Skin epidermis (tissue), 12 donors: Measurements from ENCODE around the gene TTYH3.
"Not testable (repeated sequence)": the region's sequence is repeated elsewhere in the genome, so short reads cannot be mapped to it uniquely, and the experiment has no call there.

Experiments used
- H3K27ac ChIP-seq, 21 experiments: fragments of 200-600 bp; sonication (generic) in 11 of 21; one replicate each; pipeline ENCODE4 v1.5.0; 2020; ENCODE audit warnings: mild to moderate bottlenecking in 3 of 21, inconsistent platforms in 2 of 21, moderate library complexity in 2 of 21
- H3K4me3 ChIP-seq, 7 experiments: fragments of 200-600 bp; sonication (generic) in 2 of 7; one replicate each; pipeline ENCODE4 v1.5.0; 2020; ENCODE audit warnings: inconsistent platforms in 2 of 7, mild to moderate bottlenecking in 2 of 7, moderate library complexity in 1 of 7

TTYH3 gene

DNA sequence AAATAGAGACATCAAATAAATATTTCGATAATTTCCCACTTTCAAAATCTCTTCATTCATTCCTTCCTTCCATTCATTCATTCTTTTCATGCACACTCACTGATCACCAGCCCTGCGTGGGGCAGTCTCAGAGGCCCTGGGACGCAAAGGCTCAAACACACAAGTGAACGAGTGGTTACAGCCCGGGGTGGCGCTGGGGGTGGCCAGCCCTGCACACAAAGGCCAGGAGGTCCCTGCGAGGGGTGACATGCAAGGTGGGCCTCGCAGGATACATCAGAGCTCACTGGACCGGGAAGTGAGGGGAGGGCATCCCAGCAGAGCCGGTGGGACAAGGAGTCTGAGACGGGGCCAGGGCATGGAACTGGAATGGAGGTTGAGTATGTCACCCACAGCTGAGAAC lies 29.9 kb upstream of the TTYH3 start:
- no peak overlapping the region for H3K27ac ChIP-seq
- H3K4me3 ChIP-seq: no peak overlapping the region

DNA sequence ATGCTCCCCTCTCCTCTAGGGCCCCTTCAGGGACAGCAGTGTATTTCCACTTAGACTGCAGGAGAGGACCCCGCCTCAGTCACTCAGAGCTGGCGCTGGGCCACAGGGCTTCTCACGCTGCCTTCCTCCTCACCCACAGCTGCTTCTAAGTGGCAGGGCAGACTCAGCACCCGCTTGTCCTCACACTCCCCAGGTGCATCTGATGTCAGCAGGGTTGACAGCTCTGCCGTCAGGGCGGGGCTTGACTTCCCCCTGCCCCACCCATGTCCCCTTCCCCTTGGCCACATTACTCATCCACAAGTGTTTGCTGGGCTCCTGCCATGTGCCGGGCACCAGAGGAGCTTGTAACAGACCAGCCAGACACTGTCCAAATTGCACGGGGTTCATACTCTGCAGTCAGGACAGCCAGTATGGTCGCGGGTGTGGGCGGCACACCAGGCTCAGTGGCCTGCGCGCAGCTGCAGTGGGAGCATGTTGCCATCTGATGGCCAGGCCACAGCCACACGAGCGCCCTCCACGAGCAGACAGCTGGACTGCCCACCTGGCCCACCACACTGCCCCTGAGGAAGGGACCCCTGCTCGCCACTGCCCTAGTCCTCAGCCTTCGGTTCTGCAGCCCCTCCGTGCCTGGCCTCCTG lies 29.3 kb upstream of the TTYH3 start:
- Histone ChIP-seq H3K4me3 (no peak overlapping the region), H3K27ac (no peak overlapping the region)

DNA sequence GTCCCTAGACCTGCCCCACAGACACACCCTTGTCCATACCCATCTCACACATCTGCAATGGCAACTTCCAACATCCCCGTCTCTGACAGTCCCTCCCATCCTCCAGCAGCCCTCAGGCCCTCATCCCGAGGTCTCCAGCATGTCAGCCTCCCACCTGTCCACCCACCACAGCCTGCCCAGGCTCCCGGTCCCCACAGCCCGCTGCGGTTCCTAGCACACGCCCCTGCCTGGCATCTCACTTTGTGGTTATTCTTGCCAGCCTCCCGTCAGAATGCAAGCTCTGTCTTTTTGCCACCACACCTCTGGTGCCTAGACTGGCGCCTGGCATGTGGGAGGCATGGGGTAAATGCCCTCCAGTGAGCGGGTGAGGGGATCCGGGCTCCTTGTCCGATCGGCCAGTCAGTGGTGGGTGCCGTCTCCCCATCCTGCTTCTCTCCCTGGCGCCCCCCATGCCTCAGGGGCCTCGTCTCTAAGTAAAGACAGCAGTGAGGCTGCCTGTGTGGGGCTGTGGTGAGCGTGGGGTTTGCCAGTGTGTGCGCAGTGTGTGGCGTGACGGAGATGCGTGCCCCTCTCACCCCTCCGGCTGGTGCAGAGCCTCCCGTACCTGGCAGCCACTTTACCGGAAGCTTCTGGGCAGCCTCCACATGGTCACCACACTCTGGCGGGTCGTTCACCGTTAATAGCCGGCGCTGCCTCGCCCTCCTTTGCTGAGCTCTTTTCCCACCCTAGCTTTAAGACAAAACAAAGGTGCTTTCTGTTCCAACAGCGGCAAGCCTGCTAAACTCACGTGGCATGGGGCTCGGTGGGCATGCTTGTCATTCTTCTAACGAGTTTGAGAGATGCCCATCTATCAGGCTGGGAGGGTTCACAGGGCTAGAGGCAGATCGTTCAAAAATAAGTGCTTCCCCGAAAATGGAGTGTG lies 28.5 kb upstream of the TTYH3 start:
- Histone ChIP-seq H3K27ac (no peak overlapping the region), H3K4me3 (no peak overlapping the region)

DNA sequence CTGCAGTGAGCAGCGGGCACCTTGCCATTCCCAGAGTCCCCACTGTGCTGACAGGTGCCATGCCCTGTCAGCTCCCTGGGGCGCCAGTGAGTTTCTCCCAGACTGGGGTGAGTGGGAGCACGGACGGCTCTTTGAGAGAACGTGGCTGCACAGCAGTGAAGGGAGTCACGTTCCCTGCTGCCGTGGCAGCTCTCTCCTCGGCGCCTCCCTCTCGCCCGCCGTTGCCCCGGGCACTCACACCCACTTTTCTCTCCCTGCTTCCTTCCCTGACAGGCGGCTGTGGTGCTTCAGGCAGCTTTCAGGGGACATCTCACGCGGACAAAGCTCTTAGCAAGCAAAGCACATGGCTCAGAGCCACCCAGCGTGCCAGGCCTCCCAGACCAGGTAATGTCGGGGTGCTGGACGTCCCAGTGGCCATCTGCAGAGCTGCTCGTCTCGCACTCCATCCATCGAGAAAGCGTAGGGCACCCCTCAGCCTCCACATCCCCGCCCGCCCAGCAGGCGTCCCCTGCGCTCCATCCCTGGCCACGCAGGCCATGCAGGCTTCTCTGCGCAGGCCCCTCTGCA lies 27.1 kb upstream of the TTYH3 start:
- Histone ChIP-seq H3K4me3 (no peak overlapping the region), H3K27ac (no peak overlapping the region)

DNA sequence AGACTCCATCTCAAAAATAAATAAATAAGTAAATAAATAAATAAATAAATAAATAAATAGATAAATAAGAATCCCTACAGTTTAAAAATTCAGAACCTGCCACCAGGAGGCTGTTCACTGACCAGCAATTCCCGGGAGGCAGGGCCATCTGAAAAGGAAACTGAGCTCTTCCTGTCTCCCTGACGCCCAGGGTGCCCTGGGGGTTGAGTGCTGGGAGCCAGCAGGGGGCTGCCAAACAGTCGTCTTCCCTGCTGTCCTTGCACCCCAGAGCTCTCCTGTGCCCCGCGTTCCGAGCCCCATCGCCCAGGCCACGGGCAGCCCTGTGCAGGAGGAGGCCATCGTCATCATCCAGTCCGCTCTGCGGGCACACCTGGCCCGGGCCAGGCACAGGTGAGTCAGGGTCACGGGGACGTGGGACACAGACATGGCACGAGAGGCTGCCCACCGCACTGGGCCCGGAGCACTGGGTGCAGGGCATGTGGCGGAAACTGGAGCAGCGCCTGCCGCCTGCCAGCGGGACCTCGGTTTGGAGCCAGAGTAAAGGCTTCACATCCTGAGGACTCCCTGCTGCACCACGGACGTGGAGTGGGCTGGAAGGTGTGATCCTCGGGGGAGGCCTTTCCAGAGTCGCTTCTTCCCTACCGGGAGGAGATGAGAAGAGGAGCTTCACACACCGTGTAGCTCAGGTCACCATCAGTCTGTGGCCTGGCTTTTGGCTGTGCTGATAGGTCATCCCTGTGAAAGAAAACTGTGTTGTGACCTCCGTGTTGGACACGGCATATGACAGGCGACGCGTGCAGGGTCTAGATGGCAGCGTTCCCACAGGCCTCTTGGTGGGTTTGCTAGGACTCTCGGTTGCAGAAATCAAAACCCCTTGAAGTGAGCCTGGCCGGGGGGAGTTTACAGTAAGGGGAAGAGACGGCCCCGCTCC lies 25.9 kb upstream of the TTYH3 start:
- peak overlapping the region in 4 of 21 experiments; percentile 62 to 87 (median 83) for H3K27ac ChIP-seq
- H3K4me3 ChIP-seq: no peak overlapping the region

DNA sequence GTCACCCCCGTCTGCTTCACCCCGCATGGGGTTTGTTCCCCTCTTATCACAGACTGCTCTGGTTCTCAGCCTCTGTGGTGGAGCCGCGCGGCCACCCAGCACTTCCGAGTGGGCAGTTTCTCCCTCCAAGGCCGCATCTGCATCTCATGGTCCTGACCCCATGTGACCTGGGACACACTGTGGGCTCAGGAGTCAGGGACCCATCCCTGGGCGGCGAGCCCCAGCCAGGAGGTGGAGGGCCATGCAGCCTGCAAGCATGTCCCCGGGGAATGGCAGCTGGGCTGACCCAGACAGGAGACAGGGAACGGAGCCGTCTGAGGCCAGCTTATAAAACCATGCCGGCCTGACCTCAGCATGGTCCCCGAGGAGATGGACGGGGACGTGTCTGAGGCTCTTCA lies 25.2 kb upstream of the TTYH3 start:
- no peak overlapping the region for H3K4me3 ChIP-seq
- peak overlapping the region in 15 of 21 experiments; percentile 14 to 87 (median 77) for H3K27ac ChIP-seq

DNA sequence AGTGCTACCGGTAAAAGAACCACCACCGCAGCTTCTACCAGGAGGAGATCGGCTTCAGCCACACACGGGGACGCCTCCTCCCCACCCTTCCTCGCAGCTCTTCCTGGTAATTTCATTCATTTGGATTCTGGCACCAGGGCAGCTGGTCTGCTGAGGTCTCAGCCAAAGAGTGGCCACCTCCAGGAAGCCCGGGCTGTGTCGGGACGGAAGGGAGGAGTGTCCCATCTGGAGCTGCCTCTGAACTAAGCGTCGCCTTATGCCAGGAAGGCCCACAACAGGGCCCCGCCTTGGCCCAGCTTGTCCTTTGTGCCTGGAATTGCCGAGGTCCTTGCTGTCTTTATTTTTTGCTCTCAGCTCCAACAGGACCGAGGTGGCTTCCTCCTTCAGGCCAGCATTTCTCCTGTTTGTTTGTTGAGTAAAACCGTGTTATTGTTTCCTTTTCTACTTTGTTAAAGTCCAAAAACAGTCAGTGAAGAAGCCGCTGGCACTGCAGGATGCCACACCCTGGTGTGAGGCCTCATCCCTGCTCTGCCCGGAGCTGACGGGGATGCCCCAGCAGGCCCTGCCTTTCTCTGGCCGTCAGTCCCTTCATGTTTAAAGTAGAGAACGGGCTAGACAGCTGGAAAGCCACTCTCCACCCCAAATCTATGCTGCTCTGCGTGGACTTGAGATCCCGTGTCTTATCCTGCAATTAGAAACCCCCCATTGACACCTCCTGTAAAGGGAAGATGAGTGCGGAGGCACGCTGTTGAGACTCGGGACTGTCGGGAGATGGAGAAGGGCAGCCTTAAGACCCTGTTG lies 24.5 kb upstream of the TTYH3 start:
- Histone ChIP-seq H3K4me3 (no peak overlapping the region), H3K27ac (peak overlapping the region in 19 of 21 experiments; percentile 6 to 87 (median 75))

DNA sequence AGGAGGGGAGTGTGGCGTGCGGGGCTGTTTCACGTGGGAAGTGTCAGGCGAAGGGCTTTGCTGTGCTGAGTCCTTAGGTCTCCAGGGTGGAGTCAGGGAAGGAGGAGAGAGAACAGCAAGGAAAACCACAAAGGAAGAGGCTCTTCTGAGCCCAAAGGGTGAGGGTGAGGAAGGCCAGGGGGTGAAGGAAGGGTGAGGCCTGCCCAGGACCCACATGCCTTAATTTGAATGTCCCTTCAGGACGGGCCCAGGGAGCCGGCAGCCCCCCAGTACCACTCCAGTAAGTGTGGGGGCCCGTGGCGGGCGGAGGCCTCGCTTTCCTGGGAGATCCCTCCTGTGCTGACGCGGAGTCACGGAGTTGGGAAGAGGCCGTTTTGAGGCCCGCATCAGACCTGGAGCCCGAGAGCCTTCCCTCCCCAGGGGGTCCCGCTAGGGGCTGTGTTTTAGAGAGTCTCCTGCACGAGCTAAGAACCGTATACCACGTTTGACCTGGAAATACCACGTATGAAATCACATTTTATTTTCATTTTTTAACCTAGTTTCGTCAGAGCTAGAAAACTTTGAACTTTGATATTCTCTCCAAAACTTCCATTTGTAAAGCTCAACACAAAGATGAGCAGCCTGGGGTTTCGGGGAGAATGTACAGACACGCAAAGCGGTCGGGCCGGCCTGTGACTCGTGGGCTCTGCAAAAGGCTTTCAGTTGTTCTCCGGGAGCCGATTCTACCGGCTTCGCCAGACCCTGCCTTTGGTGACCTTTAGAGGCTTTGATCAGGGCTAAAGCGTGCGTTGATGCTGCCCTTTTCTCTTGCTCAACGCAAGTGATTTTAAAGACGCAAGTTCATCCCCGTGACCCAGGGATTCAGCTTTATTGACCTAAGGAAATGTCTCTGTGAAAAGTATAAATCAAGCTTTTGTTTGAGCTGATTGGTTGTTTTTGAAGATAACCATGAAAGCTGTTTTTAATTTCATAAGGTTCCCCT lies 23.6 kb upstream of the TTYH3 start:
- no peak overlapping the region for H3K4me3 ChIP-seq
- H3K27ac ChIP-seq: peak overlapping the region in 19 of 21 experiments; percentile 6 to 87 (median 75)

DNA sequence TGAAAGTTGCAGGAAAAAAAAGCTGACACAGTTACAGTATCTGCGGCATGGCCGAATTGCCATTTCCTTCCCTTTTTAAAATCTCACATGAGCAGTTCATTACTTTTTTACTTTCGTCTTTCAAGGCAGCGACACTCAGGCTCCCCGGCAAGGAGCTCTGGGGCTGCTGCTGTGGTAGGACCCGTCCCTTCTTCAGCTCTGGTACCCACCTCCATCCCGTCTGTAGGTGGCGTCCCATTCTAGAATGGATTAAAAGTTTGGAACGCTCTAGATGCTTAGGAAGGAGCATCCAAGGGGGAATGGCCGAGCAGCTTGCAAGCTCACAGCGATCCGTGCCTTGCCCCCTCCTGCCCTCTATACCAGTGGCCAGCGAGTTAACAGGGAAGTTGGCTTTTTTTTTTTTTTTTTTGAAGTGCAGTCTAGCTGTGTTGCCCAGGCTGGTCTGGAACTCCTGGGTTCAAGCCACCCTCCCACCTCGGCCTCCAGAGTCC lies 22.8 kb upstream of the TTYH3 start:
- no peak overlapping the region for H3K4me3 ChIP-seq
- peak overlapping the region in 16 of 21 experiments; percentile 0 to 83 (median 44) for H3K27ac ChIP-seq

DNA sequence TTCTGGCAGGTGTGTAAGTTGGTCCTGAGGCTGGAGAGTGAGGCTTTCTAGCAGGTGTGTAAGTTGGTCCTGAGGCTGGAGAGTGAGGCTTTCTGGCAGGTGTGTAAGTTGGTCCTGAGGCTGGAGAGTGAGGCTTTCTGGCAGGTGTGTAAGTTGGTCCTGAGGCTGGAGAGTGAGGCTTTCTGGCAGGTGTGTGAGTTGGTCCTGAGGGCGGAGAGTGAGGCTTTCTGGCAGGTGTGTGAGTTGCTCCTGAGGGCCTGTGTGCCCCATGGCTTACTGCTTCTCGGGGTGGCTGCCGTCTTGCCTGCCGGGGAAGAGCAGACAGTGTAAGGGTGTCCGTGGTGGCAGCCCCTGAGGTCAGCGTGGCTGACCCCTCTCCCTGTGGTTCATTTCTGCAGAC lies 22.1 kb upstream of the TTYH3 start:
- H3K4me3 ChIP-seq: not testable (repeated sequence)
- H3K27ac ChIP-seq: peak overlapping the region in 14 of 21 experiments; percentile 0 to 83 (median 44)

DNA sequence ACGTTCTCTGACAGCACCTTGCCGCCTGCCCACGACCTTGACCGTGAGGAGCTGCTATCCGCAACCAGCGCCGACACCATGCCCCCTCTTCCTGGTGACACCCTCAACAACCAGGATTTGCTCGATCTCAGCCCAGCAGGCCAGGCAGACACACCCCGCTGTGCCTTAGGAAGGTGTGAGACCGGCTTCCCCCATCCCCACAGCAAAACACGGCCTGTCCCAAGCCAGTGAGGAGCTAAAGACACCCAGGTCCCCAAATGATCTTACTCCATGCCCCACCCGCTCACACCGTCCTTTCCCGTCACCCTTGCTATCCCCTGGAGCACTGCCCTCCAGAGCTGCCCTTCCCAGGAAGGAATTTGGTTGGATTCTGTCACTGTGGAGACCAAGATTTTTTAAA lies 21.3 kb upstream of the TTYH3 start:
- Histone ChIP-seq H3K4me3 (no peak overlapping the region), H3K27ac (peak overlapping the region in 2 of 21 experiments; percentile 17 to 46)

DNA sequence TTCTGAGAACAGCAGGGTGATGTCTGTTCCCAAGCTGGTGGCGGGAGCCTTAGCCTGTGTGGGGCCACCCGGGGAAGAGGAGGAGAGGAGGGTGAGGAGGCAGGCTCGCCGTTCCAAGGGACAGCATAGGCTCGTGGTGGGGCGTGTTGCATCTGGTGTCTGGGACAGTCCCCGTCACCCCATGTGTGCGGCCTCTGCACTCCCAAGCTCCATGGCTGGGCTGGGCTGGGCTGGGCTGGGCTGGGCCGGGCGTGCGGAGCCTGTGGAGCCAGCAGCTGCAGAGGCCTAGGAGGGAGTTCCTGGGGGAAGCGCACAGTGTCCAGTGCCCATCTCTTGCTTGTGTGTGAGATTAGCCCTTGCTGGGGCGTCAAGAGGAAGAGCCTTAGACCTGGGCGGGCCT lies 20.9 kb upstream of the TTYH3 start:
- H3K27ac ChIP-seq: peak overlapping the region in 2 of 21 experiments; percentile 17 to 46
- H3K4me3 ChIP-seq: no peak overlapping the region

DNA sequence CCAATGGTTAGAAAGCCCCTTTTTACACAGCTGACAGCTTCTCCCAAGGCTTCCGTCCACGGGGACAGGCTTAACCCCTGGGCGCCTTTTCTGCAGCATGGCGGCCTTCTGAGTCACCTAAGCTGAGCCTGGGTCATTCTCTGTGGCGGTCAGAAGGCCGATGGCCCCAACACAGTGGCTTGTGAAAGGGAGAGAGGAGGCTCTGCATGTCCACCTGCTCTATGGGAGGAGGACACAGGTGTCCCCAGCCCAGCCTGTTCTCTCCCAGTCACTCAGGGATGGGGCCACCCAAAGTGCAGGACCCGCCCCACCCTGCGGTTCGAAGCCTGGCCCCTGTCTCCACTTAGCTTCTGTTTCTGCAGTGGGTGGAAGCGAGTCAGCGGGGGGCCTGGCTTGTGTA lies 20.4 kb upstream of the TTYH3 start:
- Histone ChIP-seq H3K27ac (no peak overlapping the region), H3K4me3 (no peak overlapping the region)

DNA sequence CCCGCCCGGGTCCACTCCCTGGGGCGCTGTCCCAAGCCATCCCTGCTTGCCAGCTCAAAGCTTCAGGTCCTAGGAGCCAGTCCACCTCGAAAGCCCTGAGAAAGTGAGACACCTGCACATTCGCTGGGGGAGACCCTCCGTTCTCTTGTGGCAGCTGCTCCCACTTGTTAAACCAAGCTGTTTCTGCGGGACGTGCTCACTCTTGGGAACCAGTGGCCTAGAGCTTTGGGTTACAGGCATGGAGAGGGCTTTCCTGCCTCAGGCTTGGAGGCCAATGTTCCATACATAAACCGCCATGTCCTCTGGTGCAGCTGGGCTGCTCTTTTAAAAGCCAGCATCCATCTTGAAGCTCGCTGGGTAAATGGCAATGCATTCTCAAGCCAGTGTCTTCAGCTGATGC lies 19.9 kb upstream of the TTYH3 start:
- Histone ChIP-seq H3K4me3 (no peak overlapping the region), H3K27ac (no peak overlapping the region)

DNA sequence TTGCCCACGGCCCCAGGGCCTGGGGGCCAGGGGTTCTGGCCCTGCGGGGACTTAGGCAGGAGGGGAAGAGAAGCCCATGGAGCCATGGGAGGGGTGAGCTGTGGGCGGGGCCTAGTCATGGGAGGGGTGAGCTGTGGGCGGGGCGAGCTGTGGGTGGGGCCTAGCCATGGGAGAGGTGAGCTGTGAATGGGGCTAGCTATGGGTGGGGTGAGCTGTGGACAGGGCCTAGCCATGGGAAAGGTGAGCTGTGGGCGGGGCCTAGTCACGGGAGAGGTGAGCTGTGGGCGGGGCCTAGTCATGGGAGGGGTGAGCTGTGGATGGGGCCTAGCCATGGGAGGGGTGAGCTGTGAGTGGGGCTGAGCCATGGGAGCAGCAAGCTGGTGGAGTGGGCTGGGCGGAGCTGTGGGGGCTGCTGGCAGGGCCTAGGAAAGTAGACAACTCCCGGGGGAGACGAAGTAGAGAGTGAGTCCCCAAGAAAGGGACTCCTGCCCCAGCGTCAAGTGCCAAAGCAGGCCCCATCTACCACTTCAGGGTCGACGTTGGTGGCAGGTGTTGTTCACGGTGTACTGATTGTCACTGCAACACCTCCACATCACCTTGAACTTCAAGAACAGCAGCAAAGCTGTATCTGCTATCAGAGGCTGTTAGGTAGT lies 19.2 kb upstream of the TTYH3 start:
- no peak overlapping the region for H3K4me3 ChIP-seq
- H3K27ac ChIP-seq: peak overlapping the region in 2 of 21 experiments; percentile 41 to 46

DNA sequence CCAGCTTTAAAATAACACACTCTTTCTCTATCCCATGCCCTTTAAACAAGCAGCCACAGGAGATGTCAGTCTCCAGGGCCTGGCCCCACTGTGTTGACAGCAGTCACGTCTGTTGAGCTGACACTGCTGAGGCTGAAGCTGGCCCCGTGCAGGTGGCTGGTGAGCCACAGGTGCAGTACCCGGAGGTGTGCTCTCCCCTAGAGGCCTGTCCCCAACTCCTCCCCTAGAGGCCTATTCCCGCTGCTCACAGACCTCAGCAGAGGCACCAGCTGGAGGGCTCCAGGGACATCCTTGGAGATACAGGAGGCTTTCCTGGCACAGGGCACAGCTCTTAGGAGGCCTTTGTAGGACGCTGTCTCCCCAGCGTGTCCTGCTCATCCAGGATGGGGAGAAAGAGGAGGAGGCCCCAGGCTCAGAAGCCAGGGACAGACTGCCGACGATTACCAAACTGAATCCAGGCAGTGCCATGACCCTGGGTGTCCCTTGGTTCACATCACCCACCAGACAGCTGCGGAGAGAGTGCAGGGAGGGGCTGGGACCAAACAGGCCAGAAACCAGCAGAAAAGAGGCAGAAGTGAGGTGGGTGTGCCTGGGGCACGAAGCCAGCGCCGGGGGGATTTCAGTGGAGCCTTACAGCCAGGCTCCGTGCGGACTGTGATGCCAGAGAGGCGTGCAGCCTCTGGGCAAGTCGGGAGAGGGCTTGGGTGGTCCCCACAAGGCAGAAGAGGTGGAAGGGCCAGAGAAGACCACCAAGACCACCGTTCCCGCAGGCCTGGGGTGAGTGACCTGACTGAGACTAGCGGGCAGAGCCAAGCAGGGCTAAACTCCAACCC lies 18.5 kb upstream of the TTYH3 start:
- Histone ChIP-seq H3K27ac (peak overlapping the region in 13 of 21 experiments; percentile 0 to 71 (median 41)), H3K4me3 (no peak overlapping the region)
